GM10248 (cell line): Measurements from ENCODE around the gene TAF6L.
A peak's percentile ranks its signal among the peaks of the same experiment; 100 is the strongest.
"Not testable (repeated sequence)": the region's sequence is repeated elsewhere in the genome, so short reads cannot be mapped to it uniquely, and the experiment has no call there.

Experiments
- CTCF ChIA-PET: fragments of 300-600 bp; sonication (Branson Sonifier 250); formaldehyde crosslinking; extraction: SDS; loops from one replicate; lab custom pipeline; 2021; ENCODE audit warnings: antibody characterized with exemption; lab: Yijun Ruan, JAX
- POLR2A ChIA-PET: fragments of 350-650 bp; sonication (Branson Sonifier 250); formaldehyde crosslinking; extraction: SDS; loops from one replicate; lab custom pipeline; 2020; ENCODE audit warnings: antibody characterized with exemption; lab: Yijun Ruan, JAX
- DNase-seq: peaks from one replicate; pipeline ENCODE4 v3.0.0; 2012; ENCODE audit errors: extremely low spot score
- TF ChIP-seq, protein P1 (sequence below): IDR thresholded peaks from 2 replicates; pipeline ENCODE4 v1.5.1; 2012; ENCODE audit warnings: mild to moderate bottlenecking, low read depth; ENCODE audit errors: extremely low read depth, missing control alignments, control extremely low read depth

TAF6L gene

DNA sequence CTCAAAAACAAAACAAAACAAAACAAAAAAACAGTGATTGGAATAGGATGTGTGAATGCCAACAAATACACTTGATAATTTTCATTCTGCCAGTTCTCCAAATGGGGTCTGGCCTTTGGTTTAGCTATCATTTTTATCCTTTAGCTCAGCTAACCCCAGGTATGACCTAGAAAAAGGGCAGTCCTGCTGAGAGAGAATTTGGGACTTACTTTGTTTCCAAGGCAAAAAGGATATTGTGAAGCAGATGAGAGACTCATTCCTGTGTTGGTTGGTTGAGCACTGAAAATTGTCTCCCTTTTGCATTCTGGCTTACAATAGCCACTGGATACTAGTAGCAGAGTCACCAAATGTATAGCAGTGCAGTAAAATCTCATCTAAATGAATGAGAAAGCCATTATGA lies 34.0 kb upstream of the TAF6L start:
- DNase-seq = no peak
- POLR2A ChIA-PET = no interaction called here
- TF ChIP-seq, protein P1, sequence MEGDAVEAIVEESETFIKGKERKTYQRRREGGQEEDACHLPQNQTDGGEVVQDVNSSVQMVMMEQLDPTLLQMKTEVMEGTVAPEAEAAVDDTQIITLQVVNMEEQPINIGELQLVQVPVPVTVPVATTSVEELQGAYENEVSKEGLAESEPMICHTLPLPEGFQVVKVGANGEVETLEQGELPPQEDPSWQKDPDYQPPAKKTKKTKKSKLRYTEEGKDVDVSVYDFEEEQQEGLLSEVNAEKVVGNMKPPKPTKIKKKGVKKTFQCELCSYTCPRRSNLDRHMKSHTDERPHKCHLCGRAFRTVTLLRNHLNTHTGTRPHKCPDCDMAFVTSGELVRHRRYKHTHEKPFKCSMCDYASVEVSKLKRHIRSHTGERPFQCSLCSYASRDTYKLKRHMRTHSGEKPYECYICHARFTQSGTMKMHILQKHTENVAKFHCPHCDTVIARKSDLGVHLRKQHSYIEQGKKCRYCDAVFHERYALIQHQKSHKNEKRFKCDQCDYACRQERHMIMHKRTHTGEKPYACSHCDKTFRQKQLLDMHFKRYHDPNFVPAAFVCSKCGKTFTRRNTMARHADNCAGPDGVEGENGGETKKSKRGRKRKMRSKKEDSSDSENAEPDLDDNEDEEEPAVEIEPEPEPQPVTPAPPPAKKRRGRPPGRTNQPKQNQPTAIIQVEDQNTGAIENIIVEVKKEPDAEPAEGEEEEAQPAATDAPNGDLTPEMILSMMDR = no peak
- CTCF ChIA-PET = interaction anchor here (1.1 to 1.7 kb wide), 3 partner anchors 11 to 125 kb away, joined by 3 to 5 read pairs (median 3); no protein-coding TSS in a partner anchor

DNA sequence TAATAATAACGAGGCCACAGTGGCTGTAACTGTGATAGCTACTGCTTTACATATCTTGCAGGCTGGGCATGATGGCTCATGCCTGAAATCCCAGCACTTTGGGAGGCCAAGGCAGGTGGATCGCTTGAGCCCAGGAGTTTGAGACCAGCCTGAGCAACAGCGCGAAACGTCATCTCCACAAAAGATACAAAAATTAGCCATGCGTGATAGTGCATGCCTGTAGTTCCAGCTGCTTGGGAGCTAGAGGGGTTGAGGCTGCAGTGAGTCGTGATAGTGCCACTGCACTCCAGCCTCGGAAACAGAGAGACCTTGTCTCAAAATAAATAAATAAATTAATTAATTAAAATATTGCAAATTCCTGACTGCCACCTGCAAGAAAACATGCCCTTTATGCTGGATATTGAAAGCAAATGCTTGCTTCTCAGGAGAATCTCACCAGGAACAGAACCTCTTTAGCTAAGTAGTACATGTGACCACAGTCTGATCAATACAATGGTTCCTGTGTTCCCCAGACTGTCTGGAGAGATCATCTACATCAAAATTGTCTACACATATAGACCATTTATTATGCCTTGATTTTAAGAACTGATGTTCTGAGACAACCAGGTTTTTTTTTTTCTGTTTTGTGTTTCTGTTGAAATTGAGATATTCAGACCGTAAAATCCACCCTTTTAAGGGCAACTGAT lies 23.6 kb upstream of the TAF6L start:
- TF ChIP-seq, protein P1 = no peak
- ChIA-PET POLR2A (interaction anchor here (0.6 kb wide), 1 partner anchor 19 kb away, joined by 4 read pairs; the partner anchor contains the start of gene TTC9C), CTCF (interaction anchor here (0.7 to 1.3 kb wide), 3 partner anchors 10 to 39 kb away, joined by 3 to 4 read pairs (median 3); no protein-coding TSS in a partner anchor)
- DNase-seq = no peak

DNA sequence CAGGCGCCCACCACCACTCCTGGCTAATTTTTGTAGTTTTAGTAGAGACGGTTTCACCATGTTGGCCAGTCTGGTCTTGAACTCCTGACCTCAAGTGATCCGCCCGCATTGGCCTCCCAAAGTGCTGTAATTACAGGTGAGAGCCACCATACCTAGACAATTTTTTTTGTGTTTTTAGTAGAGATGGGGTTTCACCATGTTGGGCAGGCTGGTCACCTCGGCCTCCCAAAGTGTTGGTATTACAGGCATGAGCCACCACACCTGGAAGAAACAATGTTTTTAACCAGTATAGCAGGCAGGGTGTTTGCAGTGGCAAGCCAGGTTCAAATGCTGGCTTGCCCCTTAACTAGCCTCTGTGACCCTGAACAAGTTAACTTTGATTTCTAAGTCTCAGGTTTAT lies 21.3 kb upstream of the TAF6L start:
- POLR2A ChIA-PET, DNase-seq: not testable (repeated sequence)
- CTCF ChIA-PET = interaction anchor here (1.2 to 1.7 kb wide), 2 partner anchors 8 to 20 kb away, joined by 3 to 4 read pairs; no protein-coding TSS in a partner anchor

DNA sequence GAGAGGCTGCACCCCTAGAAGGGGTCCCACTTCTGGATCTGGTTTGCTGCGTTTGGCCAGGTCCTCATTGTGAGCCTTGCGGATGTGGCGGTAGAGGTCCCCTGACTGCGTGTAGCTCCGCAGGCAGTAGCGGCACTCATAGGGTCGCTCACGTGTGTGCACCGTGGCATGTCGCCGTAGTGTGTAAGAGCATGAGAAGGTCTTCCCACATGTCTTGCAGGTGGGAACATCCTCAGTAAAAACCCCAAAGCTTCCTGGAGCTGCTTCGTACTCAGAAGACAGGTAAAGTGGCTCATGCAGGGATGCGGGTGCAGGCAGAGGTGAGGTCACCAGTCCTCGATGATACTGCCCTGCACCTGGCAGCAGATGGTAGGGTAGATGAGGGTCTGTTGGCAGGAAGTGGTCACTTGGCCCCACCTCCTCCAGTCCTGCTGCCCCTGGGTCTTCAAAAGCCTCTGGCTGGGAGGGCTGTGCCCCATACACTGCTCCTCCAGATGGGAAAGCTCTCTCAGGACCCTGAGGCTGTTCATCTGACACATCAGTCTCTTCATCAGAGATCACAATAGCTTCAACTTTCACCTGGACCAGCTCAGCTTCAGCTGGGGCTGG lies 18.9 kb upstream of the TAF6L start:
- DNase-seq = no peak
- TF ChIP-seq, protein P1 = no peak
- ChIA-PET POLR2A (interaction anchor here (0.5 to 2.6 kb wide), 2 partner anchors 78 to 88 kb away, joined by 3 to 27 read pairs; partner anchors contain the start of gene WDR74), CTCF (interaction anchor here (0.9 to 5.5 kb wide), 7 partner anchors 10 to 57 kb away, joined by 3 to 46 read pairs (median 8); partner anchors contain the start of genes POLR2G, TAF6L and TMEM179B)

DNA sequence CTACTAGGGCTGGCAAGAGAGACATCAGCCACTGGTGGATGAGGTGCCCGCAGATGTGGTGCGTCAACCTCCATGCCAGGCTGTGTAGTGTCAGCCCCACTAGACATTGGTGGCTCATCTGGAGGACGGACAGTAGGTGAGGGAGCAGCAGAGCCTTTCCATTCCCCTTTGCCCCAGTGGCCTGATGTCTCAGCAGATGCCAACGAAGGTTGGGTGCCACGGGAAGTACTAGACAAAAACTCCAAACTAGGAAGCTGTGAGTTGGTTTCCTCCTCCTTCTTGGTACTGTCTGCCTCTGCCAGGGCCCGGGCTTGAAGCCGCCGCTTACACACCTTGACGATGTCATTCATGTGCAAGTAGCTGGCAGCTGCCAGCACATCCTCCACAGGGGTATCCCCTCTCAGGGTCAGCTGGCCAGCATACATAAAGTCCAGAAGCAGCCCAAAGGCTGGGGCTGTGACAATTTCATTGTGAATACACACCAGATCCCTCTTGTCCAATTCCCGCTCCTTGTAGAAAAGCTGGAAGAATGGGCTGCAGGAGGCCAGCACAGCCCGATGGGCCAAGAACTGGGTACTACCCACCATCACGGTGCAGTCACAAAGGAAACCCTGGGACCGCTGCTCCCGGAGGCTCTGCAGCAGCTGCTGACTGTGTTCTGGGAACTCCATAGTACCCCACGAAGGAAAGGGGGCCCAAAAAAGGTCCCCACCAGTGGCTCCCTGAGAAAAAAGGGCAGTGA lies 18.0 kb upstream of the TAF6L start:
- TF ChIP-seq, protein P1 = no peak
- no peak for DNase-seq
- ChIA-PET CTCF (interaction anchor here (0.8 to 5.5 kb wide), 14 partner anchors 9 to 328 kb away, joined by 3 to 46 read pairs (median 6); partner anchors contain the start of genes HNRNPUL2, POLR2G, SLC3A2 and TAF6L), POLR2A (interaction anchor here (0.5 to 2.6 kb wide), 17 partner anchors 9 to 179 kb away, joined by 3 to 27 read pairs (median 6); partner anchors contain the start of genes C11orf98, CSKMT, EEF1G and HNRNPUL2)

DNA sequence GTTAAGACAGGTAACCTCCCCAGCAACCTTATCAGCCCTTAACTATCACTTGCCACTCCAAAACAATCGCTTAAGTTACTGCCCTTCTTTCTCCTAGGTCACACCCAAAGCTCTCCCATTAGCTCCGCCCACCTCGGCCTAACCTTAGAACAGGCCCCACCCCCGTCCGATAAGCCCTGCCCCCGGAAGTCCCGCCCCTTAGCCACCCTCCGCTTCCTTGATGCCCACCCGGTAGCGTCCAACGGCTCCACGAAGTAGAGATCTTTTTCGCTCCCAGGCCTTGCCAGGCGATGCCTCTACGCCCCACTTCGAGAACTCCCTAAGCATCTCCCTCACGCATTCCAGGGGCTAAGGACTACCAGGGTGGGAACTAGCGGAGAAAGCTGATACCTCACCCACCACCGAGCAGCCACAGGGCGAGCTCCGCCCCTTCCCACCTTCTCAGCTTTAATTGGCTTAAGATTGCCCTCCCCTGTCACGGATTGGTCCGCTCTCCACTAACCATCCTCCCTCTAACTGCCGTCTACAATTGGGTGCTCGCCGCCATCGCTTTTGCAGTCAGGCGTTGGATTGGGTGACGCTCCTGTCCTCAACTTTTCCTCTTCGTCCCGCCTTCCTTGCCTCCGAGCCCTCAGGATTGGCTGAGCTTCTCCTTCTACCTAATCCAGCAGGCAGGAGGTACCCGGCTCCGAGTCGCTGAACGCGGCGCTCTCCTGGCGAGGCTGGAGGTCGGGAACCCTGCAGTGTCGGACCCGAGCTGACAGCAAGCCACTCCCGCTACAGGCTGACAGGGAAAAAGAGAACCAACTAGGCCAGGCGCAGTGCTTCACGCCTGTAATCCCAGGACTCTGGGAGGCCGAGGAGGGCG lies 17.2 kb upstream of the TAF6L start, which contains the start of gene ZBTB3:
ZBTB3 (minus strand) TSS at position 425 of the 868 bp plus-strand sequence. CDS start 496 bp downstream, outside the sequence.
- CTCF ChIA-PET = interaction anchor here (0.8 to 5.5 kb wide), 16 partner anchors 8 to 329 kb away, joined by 3 to 46 read pairs (median 5); partner anchors contain the start of genes HNRNPUL2, POLR2G, SLC3A2 and TAF6L
- POLR2A ChIA-PET = interaction anchor here (0.6 to 2.6 kb wide), 20 partner anchors 8 to 180 kb away, joined by 3 to 27 read pairs (median 4); partner anchors contain the start of genes C11orf98, CSKMT, EEF1G and HNRNPUL2
- TF ChIP-seq, protein P1 = no peak
- peak; percentile 96 for DNase-seq
